ENCODE data around the gene NR3C2. TPM values are rescaled to one million over a fixed set of nuclear protein-coding genes. Genes with fewer than 3 reads are reported as not detected.
A peak's percentile ranks its signal among the peaks of the same experiment; 100 is the strongest.

NR3C2 gene
- total RNA-seq, 1 donor from 2014 or later: 31.4 TPM

DNA sequence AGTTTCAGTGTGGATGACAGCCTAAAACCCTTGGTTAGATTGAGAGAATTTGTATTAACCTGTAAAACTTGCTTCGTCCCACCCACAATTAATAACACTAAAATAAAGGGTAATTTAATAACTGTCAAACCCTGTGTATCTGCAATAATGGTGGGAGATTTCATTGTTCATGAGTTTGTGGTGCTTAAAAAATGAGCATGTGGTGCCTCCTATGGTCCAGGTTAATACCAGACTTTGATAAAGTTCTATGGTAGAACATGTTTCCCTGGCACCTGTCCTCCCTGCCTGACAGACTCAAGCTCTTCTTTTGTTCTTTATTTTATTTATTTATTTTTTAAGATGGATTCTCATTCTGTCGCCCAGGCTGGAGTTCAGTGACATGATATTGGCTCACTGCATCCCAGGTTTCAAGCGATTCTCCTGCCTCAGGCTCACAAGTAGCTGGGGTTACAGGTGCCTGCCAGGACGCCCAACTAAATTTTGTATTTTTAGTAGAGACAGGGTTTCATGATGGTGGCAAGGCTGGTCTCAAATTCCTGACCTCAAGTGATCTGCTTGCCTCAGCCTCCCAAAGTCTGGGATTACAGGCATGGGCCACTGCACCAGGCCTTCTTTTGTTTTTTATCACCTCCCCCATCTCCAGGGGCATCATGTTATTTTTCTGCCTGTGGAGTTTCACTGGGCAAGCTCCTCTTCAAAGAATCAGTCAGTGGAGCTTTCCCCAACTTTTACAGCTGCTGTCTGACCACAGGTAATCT, 289.2 kb downstream of the NR3C2 start:
- TF ChIP-seq, protein P1, sequence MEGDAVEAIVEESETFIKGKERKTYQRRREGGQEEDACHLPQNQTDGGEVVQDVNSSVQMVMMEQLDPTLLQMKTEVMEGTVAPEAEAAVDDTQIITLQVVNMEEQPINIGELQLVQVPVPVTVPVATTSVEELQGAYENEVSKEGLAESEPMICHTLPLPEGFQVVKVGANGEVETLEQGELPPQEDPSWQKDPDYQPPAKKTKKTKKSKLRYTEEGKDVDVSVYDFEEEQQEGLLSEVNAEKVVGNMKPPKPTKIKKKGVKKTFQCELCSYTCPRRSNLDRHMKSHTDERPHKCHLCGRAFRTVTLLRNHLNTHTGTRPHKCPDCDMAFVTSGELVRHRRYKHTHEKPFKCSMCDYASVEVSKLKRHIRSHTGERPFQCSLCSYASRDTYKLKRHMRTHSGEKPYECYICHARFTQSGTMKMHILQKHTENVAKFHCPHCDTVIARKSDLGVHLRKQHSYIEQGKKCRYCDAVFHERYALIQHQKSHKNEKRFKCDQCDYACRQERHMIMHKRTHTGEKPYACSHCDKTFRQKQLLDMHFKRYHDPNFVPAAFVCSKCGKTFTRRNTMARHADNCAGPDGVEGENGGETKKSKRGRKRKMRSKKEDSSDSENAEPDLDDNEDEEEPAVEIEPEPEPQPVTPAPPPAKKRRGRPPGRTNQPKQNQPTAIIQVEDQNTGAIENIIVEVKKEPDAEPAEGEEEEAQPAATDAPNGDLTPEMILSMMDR (IDR thresholded peaks at IDR 0.05): no peak
- Histone ChIP-seq H3K27ac (no peak overlapping the region), H3K36me3 (no peaks in the 10 kb centered on the region), H3K4me3 (no peak overlapping the region), H3K4me1 (no peaks in the 10 kb centered on the region), H3K9me3 (no peaks in the 10 kb centered on the region), H3K27me3 (ENCODE audit: low read depth) (no peaks in the 10 kb centered on the region)
- intact Hi-C loops (cut with DNase I): no loop called here
- no peak for DNase-seq
- ATAC-seq: no peak

DNA sequence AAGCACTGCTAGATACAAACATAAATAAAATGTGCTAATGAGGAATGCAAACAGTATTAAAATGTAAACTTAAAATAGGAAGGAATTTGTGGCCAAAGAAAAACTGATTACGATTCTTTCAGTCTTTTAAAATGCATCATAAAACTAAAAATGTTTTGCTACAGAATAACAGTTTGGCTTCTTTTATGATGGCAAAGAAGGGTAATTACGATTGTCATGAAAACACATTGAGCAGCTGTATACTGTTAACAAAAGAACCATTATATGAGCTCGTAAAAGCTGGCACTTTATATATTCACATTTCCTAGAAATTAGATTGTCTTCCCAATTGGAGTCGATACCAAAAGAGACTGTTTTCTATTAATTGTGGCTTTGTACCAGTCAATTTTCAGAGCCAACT, 290.4 kb downstream of the NR3C2 start:
- DNase-seq: no peak
- Histone ChIP-seq H3K4me3 (no peak overlapping the region), H3K27ac (no peak overlapping the region), H3K9me3 (no peaks in the 10 kb centered on the region), H3K4me1 (no peaks in the 10 kb centered on the region), H3K27me3 (ENCODE audit: low read depth) (no peaks in the 10 kb centered on the region), H3K36me3 (no peaks in the 10 kb centered on the region)
- intact Hi-C loops (cut with DNase I): no loop called here
- no peak for ATAC-seq
- TF ChIP-seq, protein P1 (IDR thresholded peaks at IDR 0.05): no peak

DNA sequence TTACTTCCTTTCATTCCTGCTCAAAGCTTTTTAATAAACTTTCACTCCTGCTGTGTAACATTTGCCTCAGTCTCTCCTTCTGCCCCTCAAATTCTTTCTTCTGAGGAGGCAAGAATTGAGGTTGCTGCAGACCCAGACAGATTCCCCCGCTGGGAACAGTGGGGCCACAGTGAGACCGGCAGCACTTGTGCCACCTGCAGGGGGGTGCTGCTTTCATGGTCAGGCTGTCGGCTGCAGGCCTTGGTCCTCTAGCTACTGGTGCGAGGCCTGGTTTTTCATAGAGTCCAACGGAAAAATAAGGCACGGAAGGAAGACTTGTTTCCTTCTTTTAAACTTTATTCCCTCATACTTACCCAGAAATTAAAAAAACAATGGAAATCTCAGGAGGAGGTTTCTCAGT, 296.7 kb downstream of the NR3C2 start:
- Histone ChIP-seq H3K27ac (no peak overlapping the region), H3K4me1 (no peaks in the 10 kb centered on the region), H3K36me3 (peaks cover 10% of the 10 kb centered on the region), H3K9me3 (no peaks in the 10 kb centered on the region), H3K27me3 (ENCODE audit: low read depth) (no peaks in the 10 kb centered on the region), H3K4me3 (no peak overlapping the region)
- no peak for ATAC-seq
- intact Hi-C loops (cut with DNase I): no loop called here
- TF ChIP-seq, protein P1 (IDR thresholded peaks at IDR 0.05): no peak
- DNase-seq: no peak

DNA sequence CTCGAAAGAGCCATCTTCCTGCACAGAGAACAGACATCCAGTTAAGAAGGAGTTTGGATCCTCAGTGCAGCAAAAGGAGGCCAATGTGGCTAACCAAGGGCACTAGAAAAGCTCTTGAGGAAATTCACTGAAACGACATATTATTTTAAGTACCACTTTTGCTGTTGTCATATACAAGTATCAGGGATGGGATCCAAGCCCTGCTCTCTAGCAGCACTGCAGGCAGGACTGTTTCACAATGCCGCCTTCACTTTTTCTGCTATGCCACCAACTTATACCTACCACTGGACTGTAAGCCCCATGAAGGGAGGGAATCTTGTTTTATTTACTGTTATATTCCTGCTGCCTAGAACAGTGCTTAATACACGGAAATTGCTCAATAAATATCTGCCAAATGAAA, 299.0 kb downstream of the NR3C2 start:
- TF ChIP-seq, protein P1 (IDR thresholded peaks at IDR 0.05): no peak
- no peaks in the 10 kb centered on the region for H3K9me3 ChIP-seq
- intact Hi-C loops (cut with DNase I): no loop called here
- peak; percentile 39 to 48 for ATAC-seq
- H3K4me1 ChIP-seq: no peaks in the 10 kb centered on the region
- H3K4me3 ChIP-seq: no peak overlapping the region
- H3K36me3 ChIP-seq: peaks cover 16% of the 10 kb centered on the region
- no peaks in the 10 kb centered on the region for H3K27me3 ChIP-seq (ENCODE audit: low read depth)
- no peak for DNase-seq
- H3K27ac ChIP-seq: no peak overlapping the region

DNA sequence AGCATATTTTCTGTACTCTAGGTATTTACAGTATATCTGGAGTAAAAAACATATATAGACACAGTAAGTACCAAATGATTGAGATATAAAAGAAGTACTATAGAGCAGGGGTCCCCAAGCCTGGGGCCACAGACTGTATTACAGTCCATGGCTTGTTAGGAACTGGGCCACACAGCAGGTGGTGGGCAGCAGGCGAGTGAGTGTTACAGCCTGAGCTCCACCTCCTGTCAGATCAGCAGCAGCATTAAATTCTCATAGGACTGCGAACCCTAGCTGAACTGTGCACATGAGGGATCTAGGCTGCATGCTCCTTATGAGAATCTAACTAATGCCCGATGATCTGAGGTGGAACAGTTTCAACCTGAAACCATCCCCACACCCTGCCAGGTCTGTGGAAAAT, 300.7 kb downstream of the NR3C2 start:
- TF ChIP-seq, protein P1 (IDR thresholded peaks at IDR 0.05): no peak
- Histone ChIP-seq H3K4me1 (no peaks in the 10 kb centered on the region), H3K27ac (no peak overlapping the region), H3K4me3 (no peak overlapping the region), H3K36me3 (peaks cover 16% of the 10 kb centered on the region), H3K9me3 (no peaks in the 10 kb centered on the region), H3K27me3 (ENCODE audit: low read depth) (no peaks in the 10 kb centered on the region)
- DNase-seq (no peak), ATAC-seq (no peak)
- intact Hi-C loops (cut with DNase I): no loop called here

Measured in lower lobe of right lung (tissue), 2 donors.